Heart right ventricle (tissue), 16 donors: ENCODE data around the gene NAMPT. TPM values are rescaled to one million over a fixed set of nuclear protein-coding genes. Genes with fewer than 3 reads are reported as not detected.

Experiments
- ATAC-seq, 8 donors: fragments of 200-7000 bp; cut with Tn5 transposase; one replicate each; pipeline ENCODE4 v1.9.1; 2020; ENCODE audit warnings: mild to moderate bottlenecking in 8 of 8, moderate library complexity in 8 of 8, moderate number of reproducible peaks in 1 of 8
- DNase-seq, 2 donors: peaks; one replicate each; pipeline ENCODE4 v3.0.0-alpha.2; 2020
- H3K27ac ChIP-seq, 10 donors: fragments of 200-600 bp; sonication (generic) in 2 of 10; one replicate each; pipeline versions ENCODE4 v1.5.0 to v1.8.0; 2020 to 2022; ENCODE audit warnings: mild to moderate bottlenecking in 3 of 10
- H3K27me3 ChIP-seq, 7 donors: fragments of 200-600 bp; one replicate each; pipeline ENCODE4 v1.8.0; 2021 to 2022; ENCODE audit warnings: mild to moderate bottlenecking in 2 of 7
- H3K36me3 ChIP-seq, 9 donors: fragments of 200-600 bp; sonication (generic) in 1 of 9; one replicate each; pipeline versions ENCODE4 v1.5.0 to v1.8.0; 2020 to 2022; ENCODE audit warnings: mild to moderate bottlenecking in 2 of 9
- H3K4me1 ChIP-seq, 9 donors: fragments of 200-600 bp; sonication (generic) in 1 of 9; one replicate each; pipeline versions ENCODE4 v1.5.0 to v1.8.0; 2020 to 2022; ENCODE audit warnings: mild to moderate bottlenecking in 4 of 9
- H3K4me3 ChIP-seq, 10 donors: fragments of 200-600 bp; sonication (generic) in 2 of 10; one replicate each; pipeline versions ENCODE4 v1.5.0 to v1.8.0; 2020 to 2022; ENCODE audit warnings: mild to moderate bottlenecking in 7 of 10, moderate library complexity in 2 of 10
- H3K9me3 ChIP-seq, 11 donors: fragments of 200-600 bp in 10 of 11; sonication (generic) in 2 of 11; one replicate each; pipeline versions ENCODE4 v1.5.0 to v1.8.0; 2013 to 2022; ENCODE audit warnings: mild to moderate bottlenecking in 2 of 11, control low read depth in 1 of 11, moderate library complexity in 1 of 11
- CTCF ChIP-seq, 9 donors: fragments of 200-600 bp; sonication (generic) in 2 of 9; IDR thresholded peaks; one replicate each; pipeline versions ENCODE4 v1.5.0 to v1.8.0; 2021 to 2022; ENCODE audit warnings: antibody characterized with exemption in 9 of 9, mild to moderate bottlenecking in 5 of 9, moderate library complexity in 1 of 9
- WGBS, 2 donors: extraction: QIAGEN DNeasy Blood & Tissue Kit; methylation state at CpG; one replicate each; pipeline ENCODE4 v1.1.7; 2013; ENCODE audit warnings: inconsistent platforms in 1 of 2; 5-methylcytosine and 5-hydroxymethylcytosine counted together
- intact Hi-C, 10 donors: fragments of 100-400 bp; cut with DNase I; formaldehyde crosslinking; loops; one replicate each; pipeline versions ENCODE4 v1.11.1 to v1.14.2; 2022
- polyA plus RNA-seq, 2 donors: library from polyadenylated mRNA; stranded (reverse); fragments of 200-250 nt; gene quantifications; one replicate each; pipeline ENCODE4 v1.2.3, GENCODE V29; 2013
- total RNA-seq, 10 donors: library from RNA; stranded (reverse); fragmentation: NEBNext Ultra II Directional in 3 of 10; extraction: Animal tissue kit (Norgen Biotek cat#: 25700) in 3 of 10; gene quantifications; one replicate each; pipeline versions ENCODE4 v1.2.1 to v1.2.4, GENCODE V29; 2021 to 2023
- donor health status: Arrhythmogenic right ventricular cardiomyopathy.
- donor health status: ischemic (EF 13 %, LVEDD 7.1; RV severe dilation, severe dysfunction).
- donor health status: healthy with polysubstance abuse.
- donor health status: DM: no; HTN: yes; CAD: no.
- donor health status: DM: no; HTN: no; CAD: no.
- donor health status: ischemic (EF 25% LVEDD 6.9; RV normal size, moderate dysfunction).
- donor health status: ischemic (EF 25% LVEDD 5.7; RV mildly dilated, moderate dysfunction).
- donor health status: healthy.
- donor health status: DM: yes; HTN: yes; CAD: no.
- donor health status: Ischemic cardiomyopathy.
- donor health status: ischemic (EF 35%, LVEDD 5.7; RV mildly dilated, moderate dysfunction).
- donor health status: nonischemic (EF 11% LVEDD 7.7; RV severe dilation, severe dysfunction).
- donor health status: DM: yes; HTN: yes; CAD: no.
- donor health status: PGD.
- donor health status: ischemic (EF 29% LVEDD 5.4; RV normal size, mild dysfunction).
- donor health status: nonischemic (EF 23%, LVEDD 6.1; RV moderate dilation, normal function).

The NAMPT gene
- total and polyA plus RNA-seq, 12 donors: 32.2 to 404 (median 98.6) TPM

GRCh38 chr7:106205621-106206222 lies 79.1 kb downstream of the NAMPT start:
- TF ChIP-seq CTCF (IDR thresholded peaks at IDR 0.05): no peak
- 64 to 70% methylated on average over 3 of the region's 3 CpGs for WGBS, 2 donors
- peak overlapping the region in 1 of 10 donors; percentile 59 for H3K27ac ChIP-seq
- intact Hi-C loops: no loop called here
- no peaks in the 10 kb centered on the region for H3K27me3 ChIP-seq
- ATAC-seq: no peak
- peaks cover 0 to 26% (median 0%) of the 10 kb centered on the region in 9 donors for H3K4me1 ChIP-seq
- no peak for DNase-seq
- H3K4me3 ChIP-seq: no peak overlapping the region
- no peaks in the 10 kb centered on the region for H3K36me3 ChIP-seq
- H3K9me3 ChIP-seq: peaks cover 0 to 13% (median 0%) of the 10 kb centered on the region in 11 donors

DNA sequence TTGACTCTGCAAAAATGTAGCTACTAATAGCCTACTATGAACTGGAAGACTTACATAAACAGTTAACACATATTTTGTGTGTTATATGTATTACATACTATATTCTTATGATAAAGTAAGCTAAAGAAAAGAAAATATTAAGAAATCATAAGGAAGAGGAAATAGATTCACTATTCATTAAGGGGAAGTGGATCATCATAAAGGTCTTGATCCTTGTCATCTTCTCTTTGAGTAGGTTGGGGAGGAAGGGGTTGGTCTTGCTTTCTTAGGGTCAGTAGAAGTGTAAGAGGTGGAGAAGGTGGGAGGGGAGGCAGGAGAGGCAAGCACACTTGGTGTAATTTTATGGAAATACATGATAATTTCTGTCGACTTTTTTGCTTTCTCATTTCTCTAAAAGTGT lies 81.3 kb downstream of the NAMPT start:
- Histone ChIP-seq H3K4me3 (no peak overlapping the region), H3K36me3 (no peaks in the 10 kb centered on the region), H3K27me3 (no peaks in the 10 kb centered on the region), H3K4me1 (peaks cover 0 to 38% (median 12%) of the 10 kb centered on the region in 9 donors), H3K27ac (no peak overlapping the region), H3K9me3 (peaks cover 0 to 5% (median 0%) of the 10 kb centered on the region in 11 donors)
- DNase-seq: no peak
- no peak for TF ChIP-seq CTCF (IDR thresholded peaks at IDR 0.05)
- intact Hi-C loops: no loop called here
- WGBS, 2 donors: 69 to 73% methylated on average over 1 of the region's 1 CpG
- ATAC-seq: no peak

DNA sequence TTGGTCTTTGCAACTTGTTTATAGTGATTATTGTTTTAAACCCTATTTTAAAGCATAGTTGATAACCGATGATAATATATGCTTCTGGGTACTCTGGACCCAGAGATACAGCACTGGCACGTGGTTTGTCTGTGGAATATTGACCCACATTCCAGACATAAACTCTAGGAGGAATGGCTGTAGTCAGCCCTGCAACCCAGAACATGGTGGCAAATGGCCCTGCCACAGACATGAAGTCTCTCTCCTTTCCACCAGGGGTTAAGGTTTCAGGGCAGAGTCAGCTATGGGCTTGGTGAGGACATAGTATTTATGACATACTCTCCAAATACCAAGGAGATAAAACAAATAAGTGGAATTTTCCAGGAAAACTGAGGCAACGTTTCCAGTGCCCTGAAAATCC lies 83.6 kb downstream of the NAMPT start:
- H3K4me1 ChIP-seq: peaks cover 0 to 31% (median 12%) of the 10 kb centered on the region in 9 donors
- no peak for DNase-seq
- H3K36me3 ChIP-seq: no peaks in the 10 kb centered on the region
- peaks cover 0 to 4% (median 0%) of the 10 kb centered on the region in 11 donors for H3K9me3 ChIP-seq
- H3K27ac ChIP-seq: no peak overlapping the region
- no peaks in the 10 kb centered on the region for H3K27me3 ChIP-seq
- intact Hi-C loops: no loop called here
- no peak overlapping the region for H3K4me3 ChIP-seq
- ATAC-seq: peak in 1 of 8 donors; percentile 43
- 71 to 88% methylated on average over 3 of the region's 3 CpGs for whole genome bisulfite sequencing, 2 donors
- no peak for TF ChIP-seq CTCF (IDR thresholded peaks at IDR 0.05)

DNA sequence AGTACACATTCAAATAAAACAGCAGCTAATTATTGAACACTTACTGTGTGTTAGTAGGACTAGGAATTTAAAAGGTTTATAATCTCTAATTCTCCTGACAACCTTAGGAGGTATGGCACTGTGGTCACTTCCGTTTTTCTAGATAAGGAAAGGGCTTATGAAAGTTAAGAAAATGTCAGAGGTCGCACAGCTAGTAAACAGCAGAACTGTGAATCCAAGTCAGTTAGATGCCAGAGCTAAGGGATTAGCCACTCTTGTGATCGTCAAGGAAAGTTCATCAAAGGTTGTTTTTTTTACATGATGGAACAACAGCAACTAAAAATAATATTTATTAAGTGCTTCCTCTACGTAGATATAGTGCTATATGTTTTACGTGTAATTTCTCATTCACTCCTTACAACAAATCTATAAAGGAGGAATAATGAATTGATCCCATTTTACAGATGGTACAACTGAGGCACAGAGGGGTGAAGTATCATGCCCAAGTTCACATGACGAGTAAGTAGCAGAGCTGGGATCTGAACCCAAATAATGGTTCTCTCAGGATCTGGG lies 84.9 kb downstream of the NAMPT start:
- ATAC-seq (peak in 1 of 8 donors; percentile 50), DNase-seq (no peak)
- WGBS, 2 donors: 64 to 73% methylated on average over 6 of the region's 6 CpGs
- no peak for TF ChIP-seq CTCF (IDR thresholded peaks at IDR 0.05)
- Histone ChIP-seq H3K9me3 (peaks cover 0 to 4% (median 0%) of the 10 kb centered on the region in 11 donors), H3K4me1 (peaks cover 0 to 18% (median 12%) of the 10 kb centered on the region in 9 donors), H3K27me3 (no peaks in the 10 kb centered on the region), H3K27ac (peak overlapping the region in 5 of 10 donors; percentile 1 to 39 (median 28)), H3K4me3 (no peak overlapping the region), H3K36me3 (no peaks in the 10 kb centered on the region)
- intact Hi-C loops: no loop called here
